ENCODE results near the gene MED26.

MED26 gene

GRCh38 chr19:16609511-16610200, 18.3 kb downstream of the MED26 start:
- no peak for DNase-seq

DNA sequence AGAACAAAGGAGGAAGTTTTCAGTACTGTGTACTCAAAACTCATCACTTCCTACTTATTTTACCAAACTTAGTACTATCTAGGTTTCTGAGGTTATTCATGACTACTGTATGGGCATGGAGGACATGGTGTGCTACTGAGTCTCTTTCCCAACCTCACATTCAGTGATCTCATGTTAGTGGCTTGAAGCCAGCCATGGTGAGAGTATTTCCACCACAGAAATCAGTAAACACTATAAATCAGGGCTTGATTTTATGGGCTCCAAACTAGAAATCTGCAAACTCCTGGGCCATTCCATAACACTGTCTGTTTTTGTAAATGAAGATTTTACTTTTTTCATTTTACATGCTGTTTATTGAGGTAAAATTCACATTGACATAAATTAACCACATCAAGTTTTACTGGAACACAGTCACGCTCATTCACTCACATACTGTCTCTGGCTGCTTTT, 19.7 kb downstream of the MED26 start:
- no peak for DNase-seq

DNA sequence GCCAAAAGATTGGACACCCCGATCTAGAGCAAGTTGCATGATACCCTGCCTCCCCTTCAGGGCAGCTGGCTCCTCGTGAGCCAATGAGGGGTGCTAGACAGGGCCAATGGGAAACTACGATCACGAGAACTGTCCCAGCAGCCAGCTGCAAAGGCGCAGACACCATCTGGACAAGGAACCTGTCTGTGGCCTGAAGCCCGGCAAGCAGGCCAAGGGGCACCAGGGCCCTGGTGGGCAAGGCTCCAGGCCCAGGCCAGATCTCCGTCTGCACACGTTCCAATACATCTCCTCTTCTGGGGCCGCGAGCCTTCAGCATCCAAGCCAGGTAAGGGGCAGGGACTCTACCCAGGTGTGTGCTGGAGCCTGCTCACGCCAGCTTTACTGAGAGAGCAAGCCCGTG, 20.2 kb downstream of the MED26 start:
- no peak for DNase-seq

DNA sequence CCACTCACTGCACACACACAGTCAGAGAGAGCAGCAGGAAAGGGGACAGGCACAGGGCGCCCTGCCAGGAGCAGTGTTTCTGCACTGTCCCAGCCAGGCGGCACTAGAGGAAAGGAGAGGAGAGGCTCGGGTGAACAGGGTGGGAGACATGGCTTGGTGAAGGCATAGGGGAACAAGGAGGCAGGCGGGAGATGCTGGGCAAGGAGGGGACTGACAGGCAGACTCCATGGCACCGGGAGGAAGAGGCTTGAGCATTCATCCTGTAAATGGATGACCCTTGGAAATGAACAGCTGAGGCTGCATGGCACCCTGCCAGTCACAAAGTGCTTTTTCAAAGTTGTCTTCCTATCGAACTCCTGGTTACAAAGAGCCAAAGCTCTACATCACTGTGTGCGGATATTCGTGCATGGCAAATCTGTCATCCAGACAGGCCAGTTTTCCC, 22.4 kb downstream of the MED26 start:
- no peak for DNase-seq

- DNase-seq = no peak
Measured at GRCh38 chr19:16605115-16605514, 22.9 kb downstream of the MED26 start.

DNA sequence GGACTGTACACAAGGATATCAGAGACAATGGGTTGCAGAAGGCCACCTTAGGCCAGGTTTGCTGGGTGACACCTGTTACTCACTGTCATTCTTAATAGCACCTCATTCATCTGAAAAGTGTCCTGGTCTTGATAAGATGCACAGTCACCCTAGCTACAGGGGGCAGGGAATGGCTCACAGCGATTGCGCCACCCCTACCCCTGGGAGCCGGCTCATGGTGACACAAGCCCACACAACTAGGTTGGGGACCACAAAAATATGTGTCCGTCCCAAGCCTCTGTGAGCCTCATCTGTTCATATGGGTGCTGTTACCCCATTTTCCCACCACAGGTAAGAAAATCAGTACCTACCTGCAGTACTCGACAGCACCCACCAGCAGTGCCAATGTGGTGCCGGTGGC, 23.4 kb downstream of the MED26 start:
- no peak for DNase-seq

GRCh38 chr19:16603090-16603489, 24.9 kb downstream of the MED26 start:
- DNase-seq = no peak

DNA sequence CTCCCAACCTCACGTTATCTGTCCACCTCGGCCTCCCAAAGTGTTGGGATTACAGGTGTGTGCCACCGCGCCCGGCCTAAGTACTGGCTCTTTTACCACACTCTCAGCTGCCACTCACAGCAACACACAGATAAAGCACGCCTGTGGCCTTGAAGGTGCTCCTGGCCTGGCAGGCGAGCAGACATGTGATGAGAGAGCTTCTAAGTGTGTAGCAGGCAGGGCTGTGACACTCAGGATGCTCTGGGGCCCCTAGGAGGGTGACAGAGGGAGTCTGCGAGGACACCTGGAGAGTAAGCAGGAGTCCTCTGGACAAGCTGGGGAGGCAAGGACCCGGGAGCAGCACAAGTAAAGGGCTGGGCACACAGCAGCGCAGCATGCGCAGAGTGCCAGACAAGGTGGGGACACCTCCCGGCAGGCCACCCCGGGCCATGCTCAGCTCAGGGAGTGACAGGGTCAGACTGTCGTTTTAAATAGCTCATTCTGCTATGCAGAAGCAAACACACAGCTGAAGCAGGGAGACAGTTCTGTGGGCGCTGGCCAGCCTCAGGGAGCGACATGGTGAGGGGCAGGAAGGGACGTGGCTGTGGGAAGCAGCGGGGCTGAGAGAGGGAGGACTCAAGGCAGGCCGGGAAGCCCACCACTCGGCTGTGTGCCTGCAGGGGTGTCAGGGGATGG, 26.5 kb downstream of the MED26 start:
- no peak for DNase-seq

DNA sequence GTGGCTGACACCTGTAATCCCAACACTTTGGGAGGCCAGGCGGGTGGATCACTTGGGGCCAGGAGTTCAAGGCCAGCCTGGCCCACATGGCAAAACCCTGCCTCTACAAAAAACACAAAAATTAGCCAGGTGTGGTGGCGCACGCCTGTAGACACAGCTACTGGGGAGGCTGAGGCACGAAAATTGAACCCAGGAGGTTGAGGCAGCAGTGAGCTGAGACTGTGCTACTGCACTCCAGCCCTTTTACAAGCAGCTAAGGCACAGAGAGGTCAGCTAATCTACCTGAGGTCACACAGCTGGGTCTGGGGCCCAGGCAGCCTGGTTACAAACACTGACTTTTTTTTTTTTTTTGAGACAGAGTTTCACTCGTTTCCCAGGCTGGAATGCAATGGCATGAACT, 27.2 kb downstream of the MED26 start:
- no peak for DNase-seq

- DNase-seq = no peak
Measured at GRCh38 chr19:16599655-16600346, 28.2 kb downstream of the MED26 start.

DNA sequence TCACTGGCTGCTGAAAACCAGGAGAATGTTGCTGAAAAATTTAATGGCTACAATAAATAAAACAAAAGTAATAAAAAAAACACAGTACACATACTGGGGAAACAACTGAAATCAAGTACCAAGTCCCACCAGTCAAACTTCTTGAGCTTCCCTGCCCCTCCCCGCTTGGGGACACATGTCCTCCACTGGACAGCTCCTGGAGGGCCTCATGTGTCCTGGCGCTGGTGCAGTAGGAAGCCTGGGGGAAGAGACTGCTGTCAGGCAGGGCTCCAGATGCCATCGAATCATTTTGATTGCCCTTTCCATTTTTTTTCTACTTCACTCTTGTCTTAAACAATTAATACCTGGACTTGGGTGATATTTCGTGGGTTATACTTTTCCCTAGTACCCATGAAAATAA, 29.2 kb downstream of the MED26 start:
- no peak for DNase-seq

GRCh38 chr19:16596399-16596798, 31.6 kb downstream of the MED26 start:
- no peak for DNase-seq

- DNase-seq = no peak
Measured at GRCh38 chr19:16595097-16595496, 32.9 kb downstream of the MED26 start.

- peak; percentile 71 for DNase-seq
Measured at GRCh38 chr19:16594681-16595091, 33.3 kb downstream of the MED26 start.

DNA sequence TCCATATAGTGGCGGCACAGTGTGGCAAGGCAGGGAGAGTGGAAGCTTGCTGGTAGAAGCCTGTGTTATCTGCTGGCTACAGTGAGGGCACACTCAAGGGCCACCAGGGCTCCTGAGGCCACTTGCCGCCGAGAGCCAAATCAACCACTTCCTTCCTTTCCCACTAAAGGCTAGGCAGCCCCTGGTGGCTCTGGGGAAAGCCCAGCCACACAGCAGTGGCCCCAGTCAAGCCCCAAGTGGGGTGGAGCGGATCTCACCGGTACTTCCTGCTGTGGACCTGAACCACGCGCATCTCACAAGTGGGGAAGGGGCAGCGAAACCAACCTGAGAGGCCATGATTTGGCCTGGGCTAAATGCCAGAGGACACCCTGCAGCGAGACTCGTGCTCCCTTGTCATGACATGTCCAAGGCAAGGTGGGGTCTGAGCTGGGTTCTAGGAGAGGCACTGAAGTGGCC, 33.8 kb downstream of the MED26 start:
- peak; percentile 74 for DNase-seq

DNA sequence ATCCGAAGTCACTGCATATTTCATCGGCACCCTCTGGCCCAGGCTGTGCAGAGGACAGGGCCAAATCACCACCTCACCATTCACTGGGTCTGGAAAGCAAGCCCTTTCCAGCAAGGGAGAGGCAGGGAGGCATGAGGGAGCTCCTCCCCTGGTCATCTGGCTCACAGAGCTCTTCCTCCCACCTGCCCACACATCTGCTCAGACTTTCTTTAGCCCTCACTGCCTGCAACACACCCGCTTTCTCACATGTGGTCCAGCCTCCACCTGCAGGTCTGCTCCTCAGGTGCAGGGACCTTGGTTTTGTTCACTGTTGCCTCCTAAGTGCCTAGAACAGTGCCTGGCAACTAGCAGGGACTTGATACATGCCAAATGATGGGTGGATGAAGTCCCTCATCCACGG, 34.8 kb downstream of the MED26 start:
- DNase-seq = no peak

DNA sequence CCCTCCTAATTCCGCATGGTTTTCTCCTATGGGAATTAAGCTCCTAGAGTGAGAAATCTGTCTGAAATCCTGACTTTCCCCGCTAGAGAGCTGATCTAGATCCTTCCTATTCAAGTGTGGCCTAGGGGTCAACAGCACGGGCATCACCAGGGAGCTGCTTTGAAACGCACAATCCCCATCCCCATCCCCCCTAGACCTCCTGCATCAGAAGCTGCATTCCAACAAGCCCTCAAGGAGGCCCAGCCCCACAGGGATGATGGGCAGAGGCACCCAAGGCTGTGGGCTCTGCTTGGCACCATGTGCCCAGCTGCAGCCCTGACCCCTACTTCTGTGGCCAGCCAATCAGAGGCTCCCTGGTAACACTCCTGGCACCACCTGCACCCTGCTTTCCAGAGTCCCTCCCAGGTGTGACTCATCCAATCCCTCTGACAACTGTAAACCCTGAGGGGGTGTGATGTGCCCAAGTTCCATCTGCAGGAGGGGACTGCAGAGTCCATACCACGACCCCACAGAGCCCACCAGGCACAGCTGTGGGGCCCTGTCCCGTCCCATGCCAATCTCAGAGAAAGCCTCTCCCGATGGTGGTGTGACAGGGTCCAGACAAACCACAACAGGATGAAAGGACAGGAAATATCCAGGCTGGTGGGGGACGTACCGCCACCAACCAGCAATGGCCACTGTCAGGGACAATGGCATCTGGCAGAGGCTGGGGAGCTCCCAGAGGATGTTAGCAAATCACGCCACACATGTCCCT, 36.0 kb downstream of the MED26 start:
- DNase-seq = no peak

DNA sequence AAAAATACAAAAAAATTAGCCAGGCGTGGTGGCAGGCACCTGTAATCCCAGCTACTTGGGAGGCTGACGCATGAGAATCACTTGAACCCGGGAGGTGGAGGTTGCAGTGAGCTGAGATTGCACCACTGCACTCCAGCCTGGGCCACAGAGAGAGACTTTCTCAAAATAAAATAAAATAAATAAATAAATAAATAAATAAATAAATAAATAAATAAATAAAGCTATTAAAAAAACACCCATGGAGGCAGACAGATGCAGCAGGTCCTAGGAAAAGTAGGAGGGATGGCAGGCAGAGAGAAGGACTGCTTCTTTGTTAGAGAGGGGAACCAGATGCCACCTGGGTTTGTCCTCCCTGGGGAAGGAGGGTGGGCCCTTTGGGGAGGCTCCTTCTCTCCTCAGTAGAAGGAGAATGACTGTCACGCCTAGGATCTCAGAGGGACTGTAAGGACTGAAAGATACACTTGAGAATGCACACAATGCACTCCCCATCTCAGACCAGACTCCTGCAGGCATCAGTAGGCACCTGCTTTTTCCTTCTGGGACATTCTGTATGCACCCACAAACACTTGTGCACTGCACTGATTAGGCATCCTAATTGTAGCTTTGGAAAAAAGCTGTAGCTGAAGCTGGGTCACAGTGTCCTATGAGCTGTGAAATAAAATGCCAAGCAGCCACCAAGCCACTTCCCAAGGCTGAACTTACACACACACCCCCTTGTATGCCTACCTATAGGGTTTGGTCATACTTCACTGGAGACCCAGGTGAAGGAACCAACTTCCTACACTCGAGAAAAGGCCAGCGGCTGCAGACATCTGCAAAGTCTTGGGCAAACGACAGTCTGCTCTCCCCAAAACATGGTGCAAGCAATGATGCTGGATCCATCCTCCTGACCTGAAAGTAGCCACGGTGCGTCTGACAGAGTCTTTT, 36.9 kb downstream of the MED26 start:
- DNase-seq = no peak

DNA sequence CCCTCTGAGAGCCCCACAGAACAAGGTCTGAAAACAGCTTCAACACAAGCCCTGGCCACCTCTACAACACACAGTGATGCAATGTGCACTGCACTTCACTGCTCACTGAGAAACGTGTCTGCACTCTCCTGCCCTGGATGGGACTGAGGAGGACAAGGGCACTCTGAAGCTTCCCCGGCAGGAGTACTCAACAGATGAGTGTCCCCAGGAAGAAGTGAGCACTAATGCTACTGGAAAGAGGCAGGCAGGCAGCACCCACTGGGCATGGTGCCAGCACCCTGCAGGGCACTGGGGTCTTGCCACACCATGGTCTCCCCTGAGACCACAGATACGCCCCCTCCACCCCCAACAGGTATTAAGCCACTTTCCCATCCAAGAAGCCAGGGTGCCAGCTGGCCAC, 38.1 kb downstream of the MED26 start:
- DNase-seq = no peak

DNA sequence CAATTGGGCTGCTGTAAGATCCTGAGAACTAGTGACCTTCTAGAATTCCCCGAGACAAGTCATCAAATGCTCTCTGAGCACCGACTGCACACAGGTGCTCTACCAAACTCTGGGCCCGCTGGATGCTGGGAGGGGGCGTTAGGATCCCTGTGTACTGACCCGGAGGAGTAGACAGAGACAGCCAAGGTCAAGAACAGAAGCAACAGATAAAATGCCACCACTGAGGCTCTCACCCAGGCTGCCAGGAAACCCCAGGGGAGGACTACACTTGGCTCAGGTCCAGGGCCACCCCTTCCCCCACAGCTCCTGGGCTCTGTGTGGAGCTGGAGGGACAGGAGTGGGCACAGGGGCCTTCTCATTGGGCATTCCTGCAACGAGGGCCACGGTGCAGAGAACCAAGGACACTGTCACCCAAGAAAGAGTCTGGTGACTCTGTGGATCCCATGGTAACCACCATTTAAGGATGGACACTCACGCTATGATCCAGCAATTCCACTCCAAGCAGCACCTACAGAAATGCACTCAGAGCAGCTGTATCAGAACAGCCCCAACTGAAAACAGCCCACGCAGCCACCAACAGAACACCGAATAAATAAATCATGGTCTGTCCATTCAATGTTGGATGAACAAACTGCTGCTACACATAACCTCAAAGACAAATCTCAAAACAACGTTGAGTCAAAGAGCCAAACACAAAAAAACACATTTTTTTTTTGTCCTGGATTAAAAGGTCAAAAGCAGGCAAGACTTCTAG, 39.0 kb downstream of the MED26 start:
- DNase-seq = no peak

Data from CD4-positive, alpha-beta T cell treated with Interleukin-21 for 1 hour (primary cell).